HG03066 (cell line): ENCODE results near the gene LAMB1.
"Not testable (repeated sequence)": the region's sequence is repeated elsewhere in the genome, so short reads cannot be mapped to it uniquely, and the experiment has no call there.

Experiments used
- ATAC-seq: cut with Tn5 transposase; IDR thresholded peaks from one replicate; pipeline ENCODE4 v1.9.1; 2021; ENCODE audit warnings: low read depth; ENCODE audit not compliant: unreplicated experiment

The LAMB1 gene

GRCh38 chr7:107922886-107923285 is 80.1 kb downstream of the LAMB1 start:
- ATAC-seq: no peak

DNA sequence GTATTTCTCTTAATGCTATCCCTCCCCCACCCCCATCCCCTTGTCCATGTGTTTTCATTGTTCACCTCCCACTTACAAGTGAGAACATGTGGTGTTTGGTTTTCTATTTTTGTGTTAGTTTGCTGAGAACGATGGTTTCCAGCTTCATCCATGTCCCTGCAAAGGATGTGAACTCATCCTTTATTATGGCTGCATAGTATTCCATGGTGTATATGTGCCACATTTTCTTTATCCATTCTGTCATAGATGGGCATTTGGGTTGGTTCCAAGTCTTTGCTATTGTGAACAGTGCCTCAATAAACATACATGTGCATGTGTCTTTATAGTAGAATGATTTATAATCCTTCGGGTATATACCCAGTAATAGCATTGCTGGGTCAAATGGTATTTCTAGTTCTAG is 81.1 kb downstream of the LAMB1 start:
- ATAC-seq: not testable (repeated sequence)

DNA sequence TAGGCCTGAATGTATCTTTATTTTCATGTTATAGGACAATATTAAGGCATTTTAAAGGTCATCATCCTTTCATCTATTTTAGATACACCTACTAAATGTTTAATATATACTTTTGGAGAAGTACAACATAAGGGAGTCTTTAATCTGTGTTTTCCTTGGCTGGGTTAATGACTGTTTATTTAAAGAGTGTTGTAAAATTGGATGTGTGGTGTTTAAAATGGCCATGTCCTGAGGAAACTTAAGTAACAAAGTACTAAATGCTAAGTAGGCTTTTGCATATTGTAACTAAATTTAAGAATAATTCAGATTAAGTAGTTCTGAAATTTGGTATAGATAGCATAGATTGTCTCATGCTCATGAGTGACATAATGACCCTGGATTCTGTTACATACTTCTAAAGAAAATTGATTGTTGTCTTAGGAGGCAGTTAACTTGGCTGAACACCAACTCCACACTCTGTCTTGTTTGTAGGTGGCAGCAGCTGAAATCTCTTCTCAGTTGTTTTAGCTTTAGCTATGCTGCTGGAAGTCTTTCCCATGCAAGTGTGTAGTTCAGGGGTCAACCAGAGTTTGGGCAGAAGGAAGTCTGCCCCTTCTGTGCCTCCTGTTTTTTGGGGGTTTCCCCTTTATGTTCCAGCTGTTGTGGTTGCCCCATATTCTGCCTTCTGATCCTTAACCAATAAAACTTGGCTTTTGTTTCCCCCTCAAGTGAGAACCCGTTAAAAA is 82.8 kb downstream of the LAMB1 start:
- ATAC-seq: no peak

GRCh38 chr7:107918948-107919347 is 84.0 kb downstream of the LAMB1 start:
- no peak for ATAC-seq

GRCh38 chr7:107917763-107918651 is 85.0 kb downstream of the LAMB1 start:
- peak; percentile 91 for ATAC-seq

DNA sequence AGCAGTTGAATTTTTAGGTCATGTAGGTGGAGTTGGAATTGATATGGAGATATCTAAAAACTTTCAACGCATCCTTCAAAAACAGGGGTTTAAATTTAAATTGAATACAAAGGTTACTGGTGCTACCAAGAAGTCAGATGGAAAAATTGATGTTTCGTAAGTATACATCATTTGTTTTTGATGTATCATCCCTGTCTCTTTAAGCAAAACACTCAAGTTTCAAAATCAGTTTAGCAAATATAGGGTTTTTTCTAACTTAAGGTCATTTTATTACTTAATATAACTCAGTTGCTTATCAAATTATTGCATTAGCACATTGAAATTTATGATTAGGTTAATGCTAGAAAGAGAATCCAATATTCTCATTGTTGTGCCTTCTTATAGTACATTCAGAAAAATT is 87.4 kb downstream of the LAMB1 start:
- ATAC-seq: no peak

DNA sequence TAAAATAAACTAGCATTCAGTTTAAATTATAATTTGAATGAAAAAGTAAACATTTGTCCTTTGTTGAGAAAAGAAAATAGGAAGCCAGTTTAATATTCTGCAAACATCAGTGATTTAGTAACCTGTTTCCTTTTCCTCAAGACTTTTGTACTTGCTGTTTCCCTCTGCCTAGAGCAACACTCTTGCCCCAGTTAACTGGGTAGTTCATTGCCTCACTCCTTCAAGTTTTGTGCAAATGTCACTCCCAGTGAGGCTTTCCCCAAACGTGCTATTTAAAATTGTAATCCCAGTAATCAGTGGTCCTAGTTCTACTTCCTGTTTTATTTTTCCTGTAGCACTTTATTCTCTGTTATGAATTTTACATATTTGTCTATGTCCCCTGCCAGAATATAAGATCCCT is 88.1 kb downstream of the LAMB1 start:
- no peak for ATAC-seq

DNA sequence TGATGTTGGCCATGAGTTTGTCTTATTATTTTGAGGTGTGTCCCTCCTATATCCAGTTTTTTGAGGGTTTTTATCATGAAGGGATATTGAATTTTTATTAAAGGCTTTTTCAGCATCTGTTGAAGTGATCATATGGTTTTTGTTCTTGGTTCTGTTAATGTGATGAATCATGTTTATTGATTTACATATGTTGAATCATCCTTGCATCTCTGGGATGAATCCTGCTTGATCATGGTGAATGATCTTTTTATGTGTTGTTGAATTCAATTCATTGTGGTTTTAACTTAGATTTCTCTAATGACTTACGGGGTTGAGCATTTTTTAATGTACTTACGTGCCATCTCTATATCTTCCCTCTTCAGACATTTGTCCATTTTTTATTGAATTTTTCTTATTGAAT is 89.1 kb downstream of the LAMB1 start:
- no peak for ATAC-seq

DNA sequence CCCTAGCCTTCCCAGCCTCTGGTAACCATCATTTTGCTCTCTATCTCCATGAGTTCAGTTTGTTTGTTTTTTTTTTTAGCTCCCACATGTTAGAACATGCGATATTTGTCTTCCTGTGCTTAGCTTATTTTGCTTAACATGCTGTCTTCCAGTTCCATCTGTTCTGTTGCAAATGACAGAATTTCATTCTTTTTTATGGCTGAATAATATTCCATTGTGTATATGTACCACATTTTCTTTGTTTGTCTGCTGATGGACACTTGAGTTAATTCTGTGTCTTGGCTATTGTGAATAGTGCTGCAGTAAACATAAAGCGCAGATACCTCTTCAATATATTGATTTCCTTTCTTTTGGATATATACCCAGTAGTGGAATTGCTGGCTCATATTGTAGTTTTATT is 91.0 kb downstream of the LAMB1 start:
- ATAC-seq: no peak

GRCh38 chr7:107909445-107909844 is 93.5 kb downstream of the LAMB1 start:
- no peak for ATAC-seq

DNA sequence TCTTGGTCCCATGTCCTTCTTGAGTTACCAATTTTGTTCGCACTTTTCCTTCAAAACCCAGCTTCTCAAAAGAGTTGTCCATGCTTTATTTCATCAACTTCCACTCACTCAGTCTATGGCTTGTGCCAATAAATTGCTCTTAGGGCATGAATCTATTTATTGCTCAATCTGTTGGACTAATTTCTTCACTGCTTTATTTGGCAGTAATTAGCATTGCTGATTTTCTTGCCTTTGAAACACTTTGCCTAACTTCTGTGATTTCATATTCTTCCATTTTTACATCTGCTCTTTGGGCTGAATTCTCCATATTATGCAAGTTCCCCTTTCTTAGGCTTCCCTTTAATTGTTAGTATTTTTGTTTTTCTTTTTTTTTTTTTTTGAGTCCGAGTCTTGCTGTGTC is 95.2 kb downstream of the LAMB1 start:
- ATAC-seq: no peak

DNA sequence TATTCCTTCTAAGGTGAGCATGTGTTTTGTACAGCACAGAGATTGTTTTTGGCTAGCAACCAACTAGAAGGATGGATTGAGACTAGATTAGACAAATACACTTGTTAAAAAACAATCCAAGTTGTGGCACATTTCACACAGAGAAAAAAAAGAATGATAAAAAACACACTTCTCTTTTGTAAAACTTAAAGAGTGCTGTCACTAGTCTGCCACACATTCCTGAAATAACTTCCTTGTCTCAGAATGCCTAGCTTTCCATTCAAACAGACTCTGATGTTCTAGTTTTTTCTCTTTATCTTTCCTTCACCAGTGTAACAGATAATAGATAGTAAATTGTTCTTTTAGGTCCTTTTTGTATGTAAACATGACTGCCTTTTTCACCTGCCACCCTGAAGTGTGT is 100.6 kb downstream of the LAMB1 start:
- ATAC-seq: no peak

DNA sequence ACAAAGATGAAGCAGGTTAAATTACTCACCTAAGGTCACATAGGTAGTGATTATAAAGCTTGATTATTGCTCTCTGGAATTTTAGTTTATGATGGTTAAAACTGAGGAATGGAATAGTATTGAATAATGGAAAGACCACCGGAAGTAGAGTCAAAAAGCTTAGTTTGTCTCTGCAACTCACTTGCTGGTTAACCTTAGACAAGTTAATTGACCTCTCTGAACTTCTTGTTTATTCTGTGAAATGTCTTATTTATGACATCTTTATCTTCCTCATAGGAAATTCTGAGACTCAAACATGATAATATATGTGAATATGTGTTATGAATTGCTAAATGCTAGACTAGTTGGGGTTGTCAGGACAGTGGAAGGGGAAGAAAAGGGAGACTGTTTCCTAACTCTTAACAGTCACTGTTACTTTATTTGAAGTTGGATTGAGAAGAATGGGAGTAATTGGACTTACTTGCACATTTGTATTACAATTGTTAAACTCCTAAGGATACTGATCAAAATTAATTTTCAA is 102.4 kb downstream of the LAMB1 start:
- no peak for ATAC-seq

DNA sequence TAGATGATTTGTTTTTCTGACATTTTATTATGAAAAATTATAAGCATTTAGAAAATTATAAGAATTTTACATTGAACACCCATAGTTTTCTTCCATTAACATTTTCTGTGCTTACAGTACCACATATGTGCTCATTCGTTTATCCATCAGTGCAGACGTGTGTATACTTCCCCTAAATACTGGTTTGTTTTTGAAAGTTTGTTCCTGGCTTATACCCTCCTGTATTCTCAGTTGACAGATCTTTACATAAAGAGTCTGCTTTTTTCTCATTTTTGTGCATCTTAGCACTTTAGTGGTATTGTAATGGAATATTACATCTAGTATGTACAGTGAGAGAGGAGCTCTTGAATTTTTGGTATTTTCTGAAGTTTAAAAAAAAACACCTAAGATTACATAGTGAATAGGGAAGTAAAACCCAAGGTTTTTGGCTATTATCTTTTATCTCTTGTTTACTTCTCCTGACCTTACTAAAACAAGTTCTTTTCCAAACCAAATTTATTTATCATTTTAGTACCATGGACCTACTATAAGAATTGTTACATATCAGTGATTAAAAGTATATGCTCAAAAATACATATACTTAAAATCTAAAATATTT is 103.9 kb downstream of the LAMB1 start:
- ATAC-seq: no peak

GRCh38 chr7:107892367-107892741 is 110.6 kb downstream of the LAMB1 start:
- not testable (repeated sequence) for ATAC-seq

- peak; percentile 19 for ATAC-seq
Observed at GRCh38 chr7:107891636-107892366, 111.2 kb downstream of the LAMB1 start.

DNA sequence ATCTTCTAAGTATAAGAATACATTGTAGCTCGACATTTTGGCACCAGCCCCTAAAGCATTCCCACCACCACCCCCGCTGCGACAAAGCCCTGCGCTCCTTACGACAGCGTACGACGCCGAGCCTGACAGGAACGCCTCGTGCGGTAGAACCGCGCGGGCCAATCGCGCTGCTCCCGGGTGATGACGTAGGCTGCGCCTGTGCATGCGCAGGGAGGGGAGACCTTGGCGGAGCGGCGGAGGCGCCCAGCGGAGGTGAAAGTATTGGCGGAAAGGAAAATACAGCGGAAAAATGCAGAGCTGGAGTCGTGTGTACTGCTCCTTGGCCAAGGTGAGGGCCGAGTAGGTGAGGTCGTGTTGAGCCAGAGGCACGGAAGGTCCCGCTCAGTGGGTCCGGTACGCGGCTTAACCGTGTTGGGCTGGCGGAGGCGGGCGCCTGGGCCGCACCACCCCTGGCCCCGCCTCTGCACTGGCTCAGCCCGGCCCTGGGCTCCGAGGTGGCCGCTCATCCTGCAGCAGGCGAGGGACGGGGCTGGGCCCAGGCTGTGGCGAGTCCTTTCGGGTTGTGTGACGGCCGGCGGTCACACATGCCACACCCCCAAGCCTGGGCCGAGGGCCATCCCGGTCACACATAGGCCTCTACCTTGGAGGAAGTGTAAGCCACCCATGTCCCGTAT is 111.9 kb downstream of the LAMB1 start, which contains the start of gene DLD:
Gene DLD (plus strand): TSS at position 222 of the 674 bp plus-strand sequence. CDS start 68 bp downstream, at position 290.
- ATAC-seq: peak; percentile 99

DNA sequence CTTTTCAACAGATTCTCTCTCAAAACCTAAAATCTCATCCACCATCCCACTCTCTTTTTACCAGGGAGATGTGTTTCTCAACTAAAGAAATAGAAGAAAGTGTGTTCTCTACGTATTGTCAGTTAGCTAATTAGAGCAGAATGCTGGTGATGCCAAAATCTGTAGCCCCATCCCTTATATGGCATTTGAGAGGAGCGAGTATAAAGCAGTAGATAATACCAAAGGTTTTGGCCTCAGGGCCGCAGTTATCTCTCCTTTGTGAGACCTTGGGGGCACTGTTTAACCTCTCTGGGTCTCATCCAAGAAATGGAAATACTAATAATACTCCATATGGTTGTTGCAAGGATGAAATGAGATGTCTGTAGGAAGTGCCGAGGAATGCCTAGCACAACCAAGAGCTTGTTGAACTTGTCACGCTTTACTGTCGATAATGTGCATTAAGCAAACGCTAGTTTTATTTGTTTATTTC is 112.4 kb downstream of the LAMB1 start:
- ATAC-seq: peak; percentile 11

DNA sequence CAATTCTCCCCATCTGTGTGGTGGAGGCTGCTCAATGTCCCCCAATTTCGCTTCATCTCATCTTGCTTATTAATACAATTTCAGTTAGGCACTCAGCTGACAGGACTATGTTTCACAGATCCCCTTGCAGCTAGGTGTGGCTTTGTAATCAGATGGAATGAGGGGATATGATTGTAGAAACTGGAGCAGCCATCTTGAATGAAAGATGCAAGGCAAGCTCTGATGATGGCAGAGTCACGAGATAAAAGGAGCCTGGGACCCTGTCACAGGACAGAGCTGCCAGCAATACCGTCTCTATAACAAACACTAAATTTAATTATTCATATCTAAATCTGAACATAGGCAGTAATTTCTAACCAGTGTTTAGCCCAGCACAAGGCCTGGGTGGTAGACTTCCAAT is 113.0 kb downstream of the LAMB1 start:
- no peak for ATAC-seq

DNA sequence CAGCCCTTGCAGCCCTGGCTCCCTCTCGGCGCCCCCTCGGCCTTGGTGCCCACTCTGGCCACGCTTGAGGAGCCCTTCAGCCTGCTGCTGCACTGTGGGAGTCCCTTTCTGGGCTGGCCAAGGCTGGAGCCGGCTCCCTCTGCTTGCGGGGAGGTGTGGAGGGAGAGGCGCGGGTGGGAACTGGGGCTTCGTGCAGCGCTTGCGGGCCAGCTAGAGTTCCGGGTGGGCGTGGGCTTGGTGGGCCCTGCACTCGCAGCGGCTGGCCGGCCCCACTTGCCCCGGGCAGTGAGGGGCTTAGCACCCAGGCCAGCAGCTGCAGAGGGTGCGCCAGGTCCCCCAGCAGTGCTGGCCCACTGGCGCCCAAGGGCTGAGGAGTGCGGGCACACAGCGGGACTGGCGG is 115.1 kb downstream of the LAMB1 start:
- not testable (repeated sequence) for ATAC-seq
